NCI-H128 (cell line): ENCODE results near the gene CUL5.
"Not testable (repeated sequence)": the region's sequence is repeated elsewhere in the genome, so short reads cannot be mapped to it uniquely, and the experiment has no call there.

Experiments used
- DNase-seq: peaks from one replicate; lab custom pipeline; 2025; ENCODE audit not compliant: unreplicated experiment; lab: John Stamatoyannopoulos, UW

Gene CUL5

DNA sequence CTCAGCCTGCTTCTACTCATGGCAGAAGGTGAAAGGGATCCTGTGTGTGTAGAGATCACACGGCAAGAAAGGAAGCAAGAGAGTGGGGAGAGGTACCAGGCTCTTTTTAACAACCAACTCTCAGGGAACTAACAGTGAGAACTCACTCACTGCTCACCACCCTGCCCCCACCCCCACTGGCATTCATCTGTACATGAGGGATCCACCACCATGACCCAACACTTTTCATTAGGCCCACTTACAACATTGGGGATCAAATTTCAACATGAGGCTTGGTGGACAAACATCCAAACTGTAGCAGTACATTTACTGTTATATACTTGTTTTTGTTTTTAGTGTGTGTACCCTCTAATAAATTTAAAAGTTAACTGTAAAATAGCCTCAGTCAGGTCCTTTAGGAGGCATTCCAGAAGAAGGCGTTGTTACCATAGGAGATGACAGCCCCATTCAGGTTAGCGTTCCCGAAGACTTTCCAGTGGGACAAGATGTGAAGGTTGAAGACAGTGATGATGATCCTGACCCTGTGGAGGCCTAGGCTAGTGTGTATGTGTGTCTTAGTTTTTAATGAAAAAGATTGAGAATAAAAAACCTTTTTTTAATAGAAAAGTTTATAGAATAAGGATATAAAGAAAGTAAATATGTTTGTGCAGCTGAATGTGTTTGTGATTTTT lies 11.3 kb downstream of the CUL5 start:
- no peak for DNase-seq

DNA sequence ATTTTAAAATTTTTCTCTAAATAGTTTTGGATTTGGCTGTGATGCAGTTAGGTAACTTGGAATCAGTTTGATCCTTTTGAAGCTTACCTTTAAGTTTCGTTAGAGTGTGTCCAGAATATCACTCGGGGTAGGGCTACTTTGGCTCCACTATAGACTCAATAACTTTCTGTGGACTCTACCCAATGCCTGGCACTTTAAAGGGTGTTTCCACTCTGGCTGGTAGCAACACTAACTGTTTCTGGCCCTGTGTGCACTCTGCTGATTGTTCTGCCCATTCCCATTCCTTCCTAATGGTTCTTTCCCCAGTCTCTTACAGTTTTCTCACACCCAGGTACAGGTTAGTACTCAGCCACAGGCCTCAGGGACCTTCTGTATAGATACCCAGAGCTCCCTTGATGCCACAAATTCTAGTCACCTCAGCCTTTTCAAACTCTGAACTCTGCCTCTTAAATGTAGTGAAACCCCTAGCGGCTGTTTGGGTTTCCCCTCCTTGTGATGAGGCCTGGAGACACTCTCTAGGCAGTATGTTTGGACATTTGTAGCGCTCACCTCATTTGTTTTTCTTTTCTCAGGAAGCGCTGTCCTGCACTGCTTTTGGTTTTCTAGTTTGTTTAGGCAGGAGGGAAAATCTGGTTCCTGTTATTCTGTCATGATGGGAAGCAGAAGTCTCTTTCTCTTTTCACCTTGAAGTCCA lies 16.8 kb downstream of the CUL5 start:
- no peak for DNase-seq

DNA sequence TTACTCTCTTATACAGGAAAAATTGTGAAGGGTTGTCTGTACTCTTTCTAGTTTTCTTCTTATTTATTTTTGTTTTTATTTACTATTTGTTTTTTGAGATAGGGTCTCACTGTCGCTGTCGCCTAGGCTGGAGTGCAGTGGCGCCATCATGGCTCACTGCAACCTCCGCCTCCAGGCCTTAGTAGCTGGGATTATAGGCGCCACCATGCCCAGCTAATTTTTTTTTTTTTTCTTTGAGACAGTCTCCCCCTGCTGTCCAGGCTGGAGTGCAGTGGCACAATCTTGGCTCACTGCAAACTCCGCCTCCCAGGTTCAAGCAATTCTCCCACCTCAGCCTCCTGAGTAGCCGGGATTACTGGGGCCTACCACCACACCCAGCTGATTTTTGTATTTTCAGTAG lies 18.4 kb downstream of the CUL5 start:
- no peak for DNase-seq

DNA sequence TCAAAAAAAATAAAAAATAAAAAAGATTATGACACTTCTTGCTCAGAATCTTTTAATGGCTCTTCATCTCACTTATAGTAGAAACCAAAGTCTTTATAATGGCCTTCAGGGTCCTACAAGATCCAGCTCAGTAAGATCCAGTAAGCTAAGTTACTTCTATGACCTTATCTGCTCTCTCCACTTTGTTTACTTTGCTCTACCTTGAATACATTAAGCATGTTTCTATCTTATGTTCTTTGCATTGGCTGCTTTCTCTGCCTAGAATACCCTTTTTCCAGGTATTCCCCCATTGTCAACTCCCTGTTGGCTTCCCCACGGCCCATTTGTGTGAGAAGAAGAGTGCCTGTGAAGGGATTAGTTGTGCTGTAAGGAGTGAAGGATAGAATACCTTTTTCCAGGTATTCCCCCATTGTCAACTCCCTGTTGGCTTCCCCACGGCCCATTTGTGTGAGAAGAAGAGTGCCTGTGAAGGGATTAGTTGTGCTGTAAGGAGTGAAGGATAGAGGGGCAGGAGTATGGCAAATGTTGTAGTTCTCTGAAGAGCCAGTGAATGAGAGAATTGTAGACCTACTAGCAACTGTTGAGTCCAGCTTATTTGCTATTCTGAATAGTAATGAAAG lies 20.2 kb downstream of the CUL5 start:
- not testable (repeated sequence) for DNase-seq

DNA sequence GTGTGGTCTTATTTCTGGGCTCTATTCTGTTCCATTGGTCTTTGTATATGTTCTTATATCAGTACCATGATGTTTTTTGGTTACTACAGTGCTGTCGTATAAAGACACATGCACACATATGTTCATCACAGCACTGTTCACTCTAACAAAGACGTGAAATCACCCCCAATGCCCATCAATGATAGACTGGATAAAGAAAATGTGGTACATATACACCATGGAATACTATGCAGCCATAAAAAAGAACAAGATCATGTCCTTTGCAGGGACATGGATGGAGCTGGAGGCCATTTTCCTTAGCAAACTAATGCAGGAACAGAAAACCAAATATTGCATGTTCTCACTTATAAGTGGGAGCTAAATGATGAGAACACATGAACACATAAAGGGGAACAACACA lies 22.9 kb downstream of the CUL5 start:
- DNase-seq = not testable (repeated sequence)

DNA sequence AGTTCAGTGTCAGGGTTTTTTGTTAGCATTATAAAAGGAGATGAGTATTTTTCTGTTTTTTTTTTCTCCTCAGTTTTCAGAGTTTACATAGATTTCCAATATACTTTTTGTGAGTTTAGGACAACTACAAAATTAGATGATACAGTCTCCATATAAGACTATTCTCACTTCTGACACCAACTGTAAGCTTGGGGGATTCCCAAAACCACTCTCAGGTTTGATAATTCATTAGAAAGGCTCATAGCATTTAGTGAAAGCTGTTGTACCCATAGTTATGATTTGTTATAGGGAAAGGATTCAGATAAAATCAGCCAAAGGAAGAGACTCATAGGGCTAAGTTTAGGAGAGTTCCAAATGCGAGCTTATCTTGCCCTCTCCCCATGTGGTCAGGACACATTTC lies 24.1 kb downstream of the CUL5 start:
- no peak for DNase-seq

DNA sequence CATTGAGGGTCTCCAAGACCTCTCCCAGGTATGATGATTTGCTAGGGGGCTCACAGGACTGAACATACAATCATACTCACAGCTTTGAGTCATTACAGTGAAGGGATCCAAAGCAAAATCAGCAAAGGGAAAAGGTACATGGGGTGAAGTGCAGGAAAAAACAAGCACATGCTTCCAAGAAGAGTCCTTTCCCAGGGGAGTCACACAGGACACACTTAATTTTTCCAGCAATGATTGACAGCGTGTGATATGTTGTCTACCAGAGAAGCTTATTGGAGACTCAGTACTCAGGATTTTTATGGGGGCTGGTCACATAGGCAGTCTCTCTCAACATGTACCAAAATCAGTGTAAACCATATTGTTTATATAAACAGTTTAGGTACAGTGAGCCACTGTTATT lies 25.3 kb downstream of the CUL5 start:
- no peak for DNase-seq

DNA sequence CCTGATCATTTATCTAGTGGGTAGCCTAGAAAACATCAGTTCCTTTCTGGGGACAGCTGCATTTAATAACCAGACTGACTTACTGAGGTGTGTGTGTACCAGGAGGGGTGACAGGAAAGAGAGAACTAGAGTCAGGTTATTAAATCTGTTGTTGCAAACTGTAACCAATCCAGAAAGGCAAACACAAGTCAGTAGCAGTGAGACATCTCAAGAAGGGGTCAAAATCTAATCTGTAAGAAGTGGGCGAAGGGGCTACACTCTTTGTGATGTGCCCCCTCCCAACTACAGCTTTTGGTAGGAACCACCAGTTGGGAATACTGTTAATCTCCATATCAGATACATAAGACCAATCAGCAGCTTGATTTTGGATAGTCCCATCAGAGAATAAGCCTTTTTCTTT lies 26.3 kb downstream of the CUL5 start:
- DNase-seq = no peak

DNA sequence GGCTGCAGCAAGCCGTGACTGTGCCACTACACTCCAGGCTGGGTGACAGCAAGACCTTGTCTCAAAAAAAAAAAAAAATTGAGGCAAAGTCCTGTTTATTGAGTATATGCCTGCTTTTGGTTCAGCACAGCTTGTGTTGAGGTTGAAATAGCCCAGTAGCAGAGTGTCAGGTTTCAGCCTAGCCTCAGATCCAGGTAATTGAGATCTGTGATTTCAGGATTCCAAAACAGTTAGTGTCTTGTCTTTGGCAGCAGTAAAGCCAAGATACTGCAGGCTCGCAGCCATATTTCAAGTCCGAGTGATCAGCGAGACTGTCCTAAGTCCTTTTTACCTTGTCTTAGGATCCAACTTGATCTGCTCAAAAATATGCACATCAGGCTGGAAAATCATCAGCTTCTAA lies 27.0 kb downstream of the CUL5 start:
- no peak for DNase-seq

DNA sequence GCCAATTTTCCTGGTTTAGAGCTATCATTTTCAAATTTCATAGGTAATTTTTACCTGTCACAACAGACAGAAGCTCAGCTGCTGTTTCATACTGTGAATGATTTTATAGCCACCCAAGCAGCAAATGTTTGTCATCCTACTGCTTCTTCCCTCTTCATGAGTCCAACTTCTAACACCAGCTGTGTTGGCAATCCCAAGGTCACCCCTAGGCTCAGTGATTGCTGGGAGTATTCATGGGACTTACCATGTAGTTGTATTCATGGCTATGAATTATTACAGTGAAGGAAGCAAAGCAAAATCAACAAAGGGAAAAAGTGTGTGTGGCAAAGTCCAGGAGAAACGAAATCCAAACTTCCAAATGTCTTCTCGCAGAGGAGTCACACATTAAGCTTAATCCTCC lies 28.5 kb downstream of the CUL5 start:
- no peak for DNase-seq

DNA sequence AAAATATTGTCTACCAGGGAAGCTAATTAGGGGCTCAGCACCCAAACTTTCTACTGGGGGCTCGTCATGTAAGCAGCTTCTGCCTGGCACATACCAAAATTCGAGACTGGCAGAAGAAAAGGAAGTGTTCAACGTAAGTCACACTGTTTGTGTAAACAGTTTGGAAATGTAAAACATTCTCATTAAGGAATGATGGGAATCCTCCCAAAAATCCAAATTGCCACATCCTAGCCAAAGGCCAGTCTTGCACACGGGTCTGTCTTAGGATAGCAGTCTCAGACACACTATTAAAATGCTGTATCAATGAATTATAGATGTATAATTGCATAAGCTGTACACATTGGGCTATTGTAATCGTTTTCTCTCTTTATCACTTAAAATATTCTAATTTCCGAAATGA lies 28.9 kb downstream of the CUL5 start:
- no peak for DNase-seq

DNA sequence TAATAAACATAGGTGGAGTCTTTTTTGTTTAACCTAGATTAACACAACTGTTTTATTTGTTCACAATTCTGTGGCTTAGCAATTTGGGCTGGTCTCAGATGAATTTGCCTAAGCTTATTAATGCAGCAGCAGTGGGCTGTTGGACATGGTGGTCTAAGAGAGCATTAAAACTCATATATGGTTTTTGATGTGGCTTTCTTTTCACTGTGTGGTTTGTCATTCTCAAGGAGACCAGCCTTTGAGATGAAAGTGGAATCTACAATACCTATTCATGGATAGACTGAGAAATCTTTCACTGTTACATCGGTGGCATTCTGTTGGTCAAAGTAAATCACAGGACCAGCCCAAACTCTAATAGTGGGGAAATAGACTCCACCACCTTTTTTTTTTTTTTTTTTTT lies 39.6 kb downstream of the CUL5 start:
- DNase-seq = no peak

DNA sequence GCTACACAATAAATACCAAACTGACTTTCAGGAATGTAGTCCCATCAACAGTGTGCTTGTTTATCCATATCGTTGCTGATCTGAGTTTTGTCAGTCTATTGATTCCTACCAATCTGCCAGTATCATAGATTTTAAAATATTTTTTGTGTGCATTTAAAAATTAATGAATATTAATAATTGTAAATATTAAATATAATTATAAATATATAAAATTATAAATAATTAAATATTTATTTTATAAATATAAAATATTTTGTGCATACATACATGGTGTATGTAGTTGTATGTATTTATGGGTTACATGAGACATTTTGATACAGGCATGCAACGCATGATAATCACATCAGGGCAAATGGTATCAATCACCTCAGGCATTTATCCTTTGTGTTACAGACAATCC lies 53.6 kb downstream of the CUL5 start:
- DNase-seq = no peak

DNA sequence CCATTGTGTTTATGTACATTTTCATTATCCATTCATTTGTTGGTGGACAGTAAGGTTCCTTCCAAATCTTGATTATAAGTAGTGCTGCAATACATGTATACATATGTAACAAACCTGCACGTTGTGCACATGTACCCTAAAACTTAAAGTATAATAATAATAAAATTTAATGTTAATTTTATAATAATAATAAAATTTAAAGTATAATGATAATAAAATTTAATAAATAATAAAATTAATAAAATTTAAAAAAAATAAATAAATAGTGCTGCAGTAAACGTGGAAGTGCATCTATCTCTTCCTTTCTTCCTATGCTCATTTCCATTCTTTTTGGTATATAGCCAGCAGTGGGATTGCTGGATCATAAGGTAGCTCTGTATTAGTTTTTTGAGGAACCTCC lies 54.7 kb downstream of the CUL5 start:
- no peak for DNase-seq

DNA sequence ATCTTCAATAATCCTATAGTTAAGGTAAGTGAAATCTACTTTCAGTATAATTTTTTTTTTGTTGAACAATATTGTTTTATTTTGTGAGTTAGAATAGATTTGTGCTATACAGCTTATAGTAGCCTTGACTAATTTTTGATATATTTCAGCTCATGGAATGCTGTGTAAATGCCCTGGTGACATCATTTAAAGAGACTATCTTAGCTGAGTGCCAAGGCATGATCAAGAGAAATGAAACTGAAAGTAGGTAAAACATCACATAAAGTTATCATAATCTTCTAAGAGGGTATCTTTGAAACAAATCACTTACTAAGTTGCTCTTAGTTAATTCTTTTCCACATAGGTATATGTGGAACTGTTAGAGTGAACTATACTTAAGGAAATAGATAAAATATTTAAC lies 61.2 kb downstream of the CUL5 start:
- DNase-seq = no peak

DNA sequence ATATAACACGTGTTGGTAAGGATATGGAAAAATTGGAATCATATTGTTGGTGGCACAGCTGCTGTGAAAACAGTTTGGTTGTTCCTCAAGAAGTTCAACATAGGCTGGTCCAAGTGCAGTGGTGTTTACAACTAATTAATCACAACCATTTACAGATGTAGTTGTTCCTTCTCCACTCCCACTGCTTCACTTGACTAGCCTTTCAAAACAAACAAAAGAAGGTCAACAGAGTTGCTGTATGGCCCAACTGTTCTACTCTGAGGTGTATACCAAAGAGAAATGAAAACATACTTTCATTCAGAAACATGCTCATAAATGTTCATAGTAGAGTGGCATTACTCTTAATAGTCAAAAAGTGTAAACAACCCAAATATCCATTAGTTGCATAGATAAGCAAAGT lies 76.1 kb downstream of the CUL5 start:
- DNase-seq = no peak

DNA sequence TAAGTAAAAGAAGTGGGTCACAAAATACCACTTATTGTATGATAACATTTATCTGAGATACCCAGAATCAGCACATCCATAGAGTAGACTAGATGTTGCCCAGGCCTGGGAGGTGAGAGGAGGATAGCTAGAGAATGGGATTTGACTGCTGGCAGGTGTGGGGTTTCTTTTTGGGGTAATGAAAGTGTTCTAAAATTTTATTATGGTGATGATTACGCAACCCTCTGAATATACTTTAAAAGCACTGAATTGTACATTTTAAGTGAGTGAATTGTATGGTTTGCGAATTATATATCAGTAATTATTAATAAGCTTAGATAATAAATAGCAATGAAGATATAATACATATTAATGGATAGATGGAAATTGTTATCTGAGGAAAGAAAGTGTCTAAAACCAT lies 77.0 kb downstream of the CUL5 start:
- no peak for DNase-seq

DNA sequence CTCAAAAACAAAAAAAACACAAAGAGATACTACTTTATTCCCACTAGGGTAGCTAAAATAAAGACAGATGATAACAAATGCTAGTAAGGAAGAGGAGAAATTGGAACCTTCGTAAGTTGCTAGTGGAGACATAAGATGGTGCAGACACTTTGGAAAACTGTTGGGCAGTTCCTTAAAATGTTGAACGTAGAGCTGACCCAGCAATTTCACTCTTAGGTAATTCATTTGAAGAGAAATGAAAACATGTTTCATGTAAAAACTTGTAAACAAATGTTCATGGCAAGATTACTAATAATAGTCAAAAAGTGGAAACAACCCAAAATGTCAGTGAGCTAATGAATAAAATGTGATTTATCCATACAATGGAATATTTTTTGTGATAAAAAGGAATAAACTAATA lies 83.4 kb downstream of the CUL5 start:
- no peak for DNase-seq

DNA sequence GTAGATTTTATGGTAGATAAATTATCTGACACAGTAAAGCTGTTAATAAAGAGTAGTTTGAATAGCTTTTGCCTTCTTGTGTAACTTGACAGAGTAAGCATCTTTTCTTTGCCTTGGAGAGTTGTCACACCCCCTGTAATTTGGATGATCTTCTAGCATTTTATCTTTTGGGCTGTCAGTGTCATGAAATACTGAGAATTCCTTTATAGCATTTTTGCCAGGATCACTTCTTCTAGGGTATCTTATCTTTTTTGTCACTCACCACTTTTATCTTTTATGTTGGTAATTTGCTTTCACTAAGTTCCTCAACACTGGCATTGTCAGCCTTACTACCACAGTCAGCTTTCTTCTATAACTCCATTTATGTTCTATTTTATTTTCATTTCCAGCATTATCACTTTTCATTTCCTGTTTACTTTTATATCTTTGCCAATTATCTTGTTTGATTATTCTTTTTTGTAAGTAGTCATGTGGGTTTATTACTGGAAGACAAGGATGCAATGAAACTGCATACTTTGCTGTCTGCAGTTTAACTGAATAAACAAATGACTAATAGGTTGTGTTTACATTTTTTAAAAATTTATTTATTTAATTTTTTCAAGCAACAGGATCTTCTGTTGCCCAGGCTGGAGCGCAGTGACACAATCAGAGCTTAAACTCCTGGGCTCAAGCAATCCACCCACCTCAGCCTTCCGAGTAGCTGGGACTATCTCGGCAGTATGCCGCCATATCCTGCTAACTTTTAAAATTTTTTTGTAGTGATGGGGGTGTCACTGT lies 84.6 kb downstream of the CUL5 start:
- no peak for DNase-seq

DNA sequence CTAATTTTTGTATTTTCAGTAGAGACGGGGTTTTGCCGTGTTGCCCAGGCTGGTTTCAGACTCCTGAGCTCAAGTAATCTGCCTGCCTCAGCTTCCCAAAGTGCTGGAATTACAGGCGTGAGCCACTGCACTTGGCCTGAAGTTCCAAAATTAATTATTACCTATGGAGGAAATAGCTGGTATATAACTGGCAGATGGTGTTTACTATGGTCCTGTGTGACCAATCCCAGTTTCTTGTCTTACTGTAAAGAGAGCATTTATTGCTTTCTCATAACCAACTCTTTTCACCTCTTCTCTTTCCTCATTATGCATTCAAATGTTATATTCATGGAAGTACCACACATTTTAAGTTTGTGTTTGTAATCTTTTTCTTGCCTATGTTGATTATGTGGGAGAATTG lies 88.5 kb downstream of the CUL5 start:
- DNase-seq = no peak

DNA sequence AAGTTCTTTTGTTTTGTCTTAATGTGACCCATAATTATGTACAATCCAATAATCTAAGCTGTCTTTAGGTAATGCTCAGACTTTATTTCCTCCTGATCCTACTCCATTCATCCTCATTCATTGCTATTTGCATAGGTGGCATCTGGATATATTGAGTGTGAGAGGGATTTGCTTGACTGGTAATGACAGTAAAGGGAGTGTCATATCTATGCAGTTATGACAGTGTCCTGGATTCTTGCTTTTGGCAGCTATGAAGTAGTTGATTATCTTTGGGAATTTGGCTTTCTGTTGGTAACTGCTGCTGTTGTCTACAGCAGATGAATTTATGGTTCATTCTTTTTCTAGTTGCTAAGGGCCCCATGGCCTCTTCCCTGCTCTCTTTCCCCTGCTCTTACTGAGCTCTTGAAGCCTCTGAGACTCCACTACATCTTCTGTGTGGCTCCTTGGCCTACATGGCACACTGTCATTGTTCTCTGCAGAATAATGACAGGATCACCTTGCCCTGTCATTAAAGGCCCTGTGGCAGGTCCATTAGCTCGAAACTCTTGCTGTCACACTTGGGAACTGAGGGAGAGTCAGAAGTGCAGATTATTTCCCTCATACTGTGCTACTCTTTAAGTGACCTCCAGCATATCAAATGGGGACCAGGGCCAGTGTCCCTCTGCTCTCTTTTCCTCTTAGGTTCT lies 92.5 kb downstream of the CUL5 start:
- DNase-seq = no peak
